ENCODE measurements around the gene ZP1. TPM values are rescaled to one million over a fixed set of nuclear protein-coding genes. Genes with fewer than 3 reads are reported as not detected.

The ZP1 gene
- total RNA-seq, 2 experiments from 2014 or later: not detected

DNA sequence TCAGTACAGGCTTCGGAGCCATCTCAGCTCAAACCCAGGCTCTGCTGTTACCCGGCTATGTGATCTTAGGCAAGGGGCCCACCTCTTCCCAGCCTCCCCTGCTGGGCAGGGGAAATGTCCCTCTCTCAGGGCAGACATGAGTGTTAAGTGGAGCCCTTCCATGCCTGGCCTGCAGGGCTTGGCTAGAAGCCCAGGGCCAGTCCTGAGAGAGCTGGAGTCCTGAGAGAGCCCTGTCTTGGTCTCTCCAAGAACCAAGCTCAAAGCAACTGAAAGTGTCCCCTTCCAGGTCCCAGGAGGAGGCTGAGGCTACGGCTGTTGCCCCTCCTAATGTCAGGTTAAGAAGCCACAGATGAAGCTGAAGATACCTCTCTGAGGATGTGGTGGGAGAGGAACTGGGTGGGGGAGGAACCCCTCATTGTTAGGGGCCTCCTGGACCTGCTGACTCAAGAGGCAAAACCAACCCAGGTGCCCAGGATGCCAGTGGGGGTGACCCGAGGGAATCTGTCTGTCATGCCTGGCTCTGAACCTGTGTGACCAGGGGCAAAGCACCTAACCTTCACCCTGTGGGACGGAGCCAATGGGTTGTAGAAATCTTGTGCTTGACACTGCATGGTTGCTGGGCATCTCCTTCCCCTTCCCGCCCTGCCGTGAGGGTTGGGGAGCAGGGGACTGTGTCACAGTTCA, 4.2 kb downstream of the ZP1 start:
- no peaks in the 10 kb centered on the region for H3K36me3 Mint-ChIP-seq
- peak; percentile 40 for ATAC-seq
- H3K4me1 Mint-ChIP-seq: peaks cover 73% of the 10 kb centered on the region
- H3K27ac Mint-ChIP-seq: peak overlapping the region; percentile 80
- CTCF ChIA-PET: interaction anchor here (0.9 to 8.0 kb wide), 15 partner anchors 8 to 241 kb away, joined by 3 to 67 read pairs (median 5); partner anchors contain the start of genes PRPF19 and PTGDR2
- H3K9me3 Mint-ChIP-seq (ENCODE audit: low read depth): no peaks in the 10 kb centered on the region
- no peaks in the 10 kb centered on the region for H3K27me3 Mint-ChIP-seq
- DNase-seq: peak; percentile 79
- peak overlapping the region; percentile 9 for H3K4me3 Mint-ChIP-seq

- CTCF ChIA-PET: interaction anchor here (0.9 to 8.0 kb wide), 13 partner anchors 9 to 103 kb away, joined by 3 to 67 read pairs (median 6); partner anchors contain the start of genes PRPF19 and PTGDR2
- ATAC-seq (no peak), DNase-seq (no peak)
- Mint-ChIP-seq H3K4me3 (no peak overlapping the region), H3K9me3 (ENCODE audit: low read depth) (no peaks in the 10 kb centered on the region), H3K36me3 (no peaks in the 10 kb centered on the region), H3K27me3 (no peaks in the 10 kb centered on the region), H3K27ac (peak overlapping the region; percentile 80), H3K4me1 (peaks cover 67% of the 10 kb centered on the region)
Measured at GRCh38 chr11:60872124-60872960, 5.0 kb downstream of the ZP1 start.

DNA sequence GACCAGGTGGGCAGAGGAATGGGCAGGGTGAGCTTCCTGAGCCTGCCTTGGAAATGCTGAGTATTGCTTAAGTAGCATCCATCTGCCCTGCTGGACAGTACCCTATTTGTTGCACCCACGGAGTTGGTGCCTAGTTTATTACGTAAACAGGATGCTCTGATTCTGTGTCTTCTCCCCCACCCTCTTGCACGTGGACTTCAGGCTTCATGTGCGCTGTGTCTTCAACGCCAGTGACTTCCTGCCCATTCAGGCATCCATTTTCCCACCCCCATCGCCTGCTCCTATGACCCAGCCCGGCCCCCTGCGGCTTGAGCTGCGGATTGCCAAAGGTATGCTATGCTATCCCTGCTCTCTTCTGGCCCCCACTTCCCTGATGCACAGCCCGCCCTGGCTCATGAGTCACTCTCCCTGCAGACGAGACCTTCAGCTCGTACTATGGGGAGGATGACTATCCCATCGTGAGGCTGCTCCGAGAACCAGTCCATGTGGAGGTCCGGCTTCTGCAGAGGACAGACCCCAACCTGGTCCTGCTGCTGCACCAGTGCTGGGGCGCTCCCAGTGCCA, 5.7 kb downstream of the ZP1 start:
- Mint-ChIP-seq H3K9me3 (ENCODE audit: low read depth) (no peaks in the 10 kb centered on the region), H3K4me1 (peaks cover 62% of the 10 kb centered on the region), H3K36me3 (peaks cover 4% of the 10 kb centered on the region), H3K4me3 (no peak overlapping the region), H3K27ac (no peak overlapping the region), H3K27me3 (no peaks in the 10 kb centered on the region)
- no peak for DNase-seq
- CTCF ChIA-PET: interaction anchor here (1.0 to 8.0 kb wide), 7 partner anchors 9 to 97 kb away, joined by 3 to 67 read pairs (median 6); partner anchors contain the start of genes PRPF19 and PTGDR2
- ATAC-seq: no peak

GRCh38 chr11:60873533-60873932, 6.2 kb downstream of the ZP1 start:
- CTCF ChIA-PET: interaction anchor here (1.0 to 8.0 kb wide), 4 partner anchors 15 to 98 kb away, joined by 3 to 67 read pairs (median 22); no protein-coding TSS in a partner anchor
- peaks cover 57% of the 10 kb centered on the region for H3K4me1 Mint-ChIP-seq
- no peak overlapping the region for H3K4me3 Mint-ChIP-seq

GRCh38 chr11:60874421-60875365, 7.4 kb downstream of the ZP1 start:
- no peaks in the 10 kb centered on the region for H3K9me3 Mint-ChIP-seq (ENCODE audit: low read depth)
- no peak overlapping the region for H3K27ac Mint-ChIP-seq
- DNase-seq: no peak
- peaks cover 4% of the 10 kb centered on the region for H3K36me3 Mint-ChIP-seq
- ATAC-seq: no peak
- no peak overlapping the region for H3K4me3 Mint-ChIP-seq
- peaks cover 45% of the 10 kb centered on the region for H3K4me1 Mint-ChIP-seq
- CTCF ChIA-PET: interaction anchor here (1.0 to 7.2 kb wide), 4 partner anchors 14 to 44 kb away, joined by 3 to 39 read pairs (median 4); no protein-coding TSS in a partner anchor
- H3K27me3 Mint-ChIP-seq: no peaks in the 10 kb centered on the region

More at GRCh38 chr11:60873533-60873932, 6.2 kb downstream of the ZP1 start:
- no peak for DNase-seq
- H3K27ac Mint-ChIP-seq: peak overlapping the region; percentile 45
- peaks cover 4% of the 10 kb centered on the region for H3K36me3 Mint-ChIP-seq
- H3K27me3 Mint-ChIP-seq: no peaks in the 10 kb centered on the region
- no peak for ATAC-seq
- H3K9me3 Mint-ChIP-seq (ENCODE audit: low read depth): no peaks in the 10 kb centered on the region

DNA sequence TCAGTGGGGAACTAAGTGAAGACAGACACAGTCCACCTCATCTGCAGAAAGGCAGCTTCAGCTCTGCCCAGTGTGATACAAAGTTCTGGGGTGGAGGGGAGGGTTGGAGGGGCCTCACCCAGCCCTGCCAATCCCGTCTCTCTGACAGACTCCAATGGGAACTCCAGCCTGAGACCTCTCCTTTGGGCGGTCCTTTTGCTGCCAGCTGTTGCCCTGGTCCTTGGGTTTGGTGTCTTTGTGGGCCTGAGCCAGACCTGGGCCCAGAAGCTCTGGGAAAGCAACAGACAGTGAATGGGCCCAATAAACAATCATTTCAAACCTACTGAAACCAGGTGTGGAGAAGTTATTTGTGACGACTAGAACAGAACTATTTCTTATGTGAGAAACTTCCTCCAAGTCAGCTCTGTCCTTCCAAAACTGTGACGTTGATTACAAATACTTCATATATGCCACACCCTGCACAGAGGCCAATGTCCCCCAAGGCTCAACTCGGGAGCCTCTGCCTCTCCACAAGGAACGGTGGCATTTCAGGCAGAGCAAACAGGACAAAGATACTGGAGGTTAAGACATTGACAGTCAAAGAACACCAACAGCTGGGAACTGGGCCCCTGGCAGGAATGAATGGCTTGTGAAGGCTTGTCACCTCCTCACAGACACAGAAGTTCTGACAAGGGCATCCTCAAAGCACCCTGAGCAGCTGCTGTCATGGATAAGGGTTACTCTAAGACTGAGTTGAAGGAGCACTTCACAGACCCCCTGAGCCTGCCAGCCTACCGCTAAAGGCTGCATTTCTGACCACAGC, 8.2 kb downstream of the ZP1 start:
- no peaks in the 10 kb centered on the region for H3K27me3 Mint-ChIP-seq
- H3K27ac Mint-ChIP-seq: no peak overlapping the region
- H3K9me3 Mint-ChIP-seq (ENCODE audit: low read depth): no peaks in the 10 kb centered on the region
- CTCF ChIA-PET: interaction anchor here (1.0 to 7.2 kb wide), 4 partner anchors 13 to 44 kb away, joined by 3 to 39 read pairs (median 4); no protein-coding TSS in a partner anchor
- no peak for DNase-seq
- H3K4me3 Mint-ChIP-seq: no peak overlapping the region
- H3K36me3 Mint-ChIP-seq: peaks cover 4% of the 10 kb centered on the region
- peaks cover 36% of the 10 kb centered on the region for H3K4me1 Mint-ChIP-seq
- ATAC-seq: no peak

DNA sequence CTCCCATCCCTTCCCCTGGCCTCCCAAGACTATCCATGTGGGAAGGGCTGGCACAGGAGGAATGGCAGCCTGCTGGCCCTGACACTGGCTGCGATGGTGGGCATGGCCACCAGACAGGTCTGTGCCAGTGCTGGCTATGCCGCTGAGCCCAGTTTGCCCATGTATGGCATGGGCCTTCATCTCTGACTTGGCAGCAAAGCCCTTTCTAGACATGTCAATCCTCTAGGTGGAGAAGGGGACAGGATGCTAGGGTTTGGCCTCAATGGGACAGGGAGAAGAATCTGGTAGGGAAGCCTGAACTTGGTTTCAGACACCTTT, 8.8 kb downstream of the ZP1 start:
- Mint-ChIP-seq H3K27ac (no peak overlapping the region), H3K27me3 (no peaks in the 10 kb centered on the region), H3K9me3 (ENCODE audit: low read depth) (no peaks in the 10 kb centered on the region), H3K4me1 (peaks cover 33% of the 10 kb centered on the region), H3K36me3 (peaks cover 6% of the 10 kb centered on the region), H3K4me3 (no peak overlapping the region)
- ATAC-seq (no peak), DNase-seq (no peak)
- CTCF ChIA-PET: interaction anchor here (0.7 to 7.2 kb wide), 3 partner anchors 12 to 47 kb away, joined by 3 to 39 read pairs (median 4); no protein-coding TSS in a partner anchor

DNA sequence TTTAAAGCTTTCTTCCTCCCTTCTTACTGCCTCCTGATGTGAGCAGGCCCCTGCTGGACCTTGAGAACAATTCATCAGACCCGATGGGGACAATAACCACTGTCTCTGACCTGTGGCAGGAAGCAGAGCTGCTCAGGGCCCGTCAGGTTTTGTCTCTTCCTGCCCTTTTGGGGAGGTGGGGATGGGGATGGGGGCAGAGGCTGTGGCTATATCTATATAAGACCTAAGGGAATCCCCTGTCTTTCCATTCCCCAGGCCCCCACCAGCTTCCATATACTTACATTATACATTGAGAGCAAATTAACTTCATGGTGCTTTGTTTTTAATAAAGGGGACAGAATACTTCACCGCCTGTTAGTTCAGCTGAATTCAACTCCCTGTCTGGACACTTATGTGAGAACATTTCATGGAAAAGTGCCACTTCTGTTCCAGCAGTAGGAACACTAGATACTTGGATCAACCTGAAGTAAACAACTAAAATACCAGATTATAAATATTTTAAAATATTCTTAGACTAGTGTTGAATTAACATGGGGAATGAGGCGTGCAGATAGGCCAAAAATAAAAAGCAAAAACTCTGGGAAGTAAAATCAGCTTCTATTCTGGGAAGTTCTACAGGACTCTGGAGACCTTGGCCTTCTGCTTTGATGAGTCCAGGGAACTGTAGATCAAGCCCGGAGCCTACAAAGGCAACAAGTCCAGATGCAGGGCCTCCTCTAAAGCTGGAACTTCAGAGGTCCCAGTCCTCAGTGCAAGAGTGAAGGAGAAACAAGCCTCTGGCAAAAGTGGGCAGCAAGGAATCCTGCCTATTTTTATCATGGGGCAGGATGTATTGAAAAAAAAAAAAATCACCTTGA, 11.1 kb downstream of the ZP1 start:
- H3K9me3 Mint-ChIP-seq (ENCODE audit: low read depth): no peaks in the 10 kb centered on the region
- H3K27ac Mint-ChIP-seq: no peak overlapping the region
- no peaks in the 10 kb centered on the region for H3K27me3 Mint-ChIP-seq
- H3K36me3 Mint-ChIP-seq: peaks cover 9% of the 10 kb centered on the region
- peaks cover 11% of the 10 kb centered on the region for H3K4me1 Mint-ChIP-seq
- CTCF ChIA-PET: interaction anchor here (1.2 to 7.2 kb wide), 4 partner anchors 10 to 47 kb away, joined by 5 to 39 read pairs (median 6); partner anchors contain the start of gene ZP1
- ATAC-seq (no peak), DNase-seq (no peak)
- no peak overlapping the region for H3K4me3 Mint-ChIP-seq

- Mint-ChIP-seq H3K9me3 (ENCODE audit: low read depth) (no peaks in the 10 kb centered on the region), H3K4me3 (no peak overlapping the region), H3K27ac (no peak overlapping the region), H3K4me1 (peaks cover 5% of the 10 kb centered on the region), H3K36me3 (peaks cover 9% of the 10 kb centered on the region), H3K27me3 (no peaks in the 10 kb centered on the region)
- ATAC-seq: no peak
- CTCF ChIA-PET: interaction anchor here (1.2 to 7.2 kb wide), 3 partner anchors 9 to 48 kb away, joined by 5 to 39 read pairs (median 6); no protein-coding TSS in a partner anchor
- DNase-seq: no peak
Measured at GRCh38 chr11:60879104-60879503, 11.8 kb downstream of the ZP1 start.

- H3K9me3 Mint-ChIP-seq (ENCODE audit: low read depth): no peaks in the 10 kb centered on the region
- CTCF ChIA-PET: interaction anchor here (0.8 to 1.1 kb wide), 2 partner anchors 12 to 49 kb away, joined by 3 to 4 read pairs; no protein-coding TSS in a partner anchor
- peak overlapping the region; percentile 9 for H3K27ac Mint-ChIP-seq
- H3K36me3 Mint-ChIP-seq: peaks cover 9% of the 10 kb centered on the region
- ATAC-seq: no peak
- H3K27me3 Mint-ChIP-seq: no peaks in the 10 kb centered on the region
- H3K4me3 Mint-ChIP-seq: no peak overlapping the region
- H3K4me1 Mint-ChIP-seq: peaks cover 2% of the 10 kb centered on the region
- DNase-seq: no peak
Measured at GRCh38 chr11:60879971-60880588, 12.7 kb downstream of the ZP1 start.
